ENCODE measurements around the gene CLCN6.

The CLCN6 gene

GRCh38 chr1:11780380-11781147 lies 25.4 kb upstream of the CLCN6 start:
- Histone ChIP-seq H3K27ac (ENCODE audit: low read depth, low read length) (no peak overlapping the region), H3K27me3 (ENCODE audit: control insufficient read depth, insufficient read depth, low read length) (no peaks in the 10 kb centered on the region), H3K36me3 (ENCODE audit: control insufficient read depth, insufficient read depth, low read length) (no peaks in the 10 kb centered on the region), H3K4me3 (ENCODE audit: low read depth, low read length) (no peak overlapping the region), H3K9me3 (ENCODE audit: control insufficient read depth, insufficient read depth, low read length) (no peaks in the 10 kb centered on the region), H3K9ac (ENCODE audit: low read depth, low read length) (no peak overlapping the region), H3K4me1 (ENCODE audit: control insufficient read depth, insufficient read depth, low read length) (peaks cover 11% of the 10 kb centered on the region)

GRCh38 chr1:11781297-11781696 lies 24.7 kb upstream of the CLCN6 start:
- no peak overlapping the region for H3K27ac ChIP-seq (ENCODE audit: low read depth, low read length)
- no peak overlapping the region for H3K9ac ChIP-seq (ENCODE audit: low read depth, low read length)

GRCh38 chr1:11782127-11782708 lies 23.8 kb upstream of the CLCN6 start:
- no peaks in the 10 kb centered on the region for H3K27me3 ChIP-seq (ENCODE audit: control insufficient read depth, insufficient read depth, low read length)
- H3K9ac ChIP-seq (ENCODE audit: low read depth, low read length), result no peak overlapping the region
- no peak overlapping the region for H3K4me3 ChIP-seq (ENCODE audit: low read depth, low read length)
- H3K9me3 ChIP-seq (ENCODE audit: control insufficient read depth, insufficient read depth, low read length), result no peaks in the 10 kb centered on the region
- peaks cover 23% of the 10 kb centered on the region for H3K4me1 ChIP-seq (ENCODE audit: control insufficient read depth, insufficient read depth, low read length)
- no peak overlapping the region for H3K27ac ChIP-seq (ENCODE audit: low read depth, low read length)
- no peaks in the 10 kb centered on the region for H3K36me3 ChIP-seq (ENCODE audit: control insufficient read depth, insufficient read depth, low read length)

More at GRCh38 chr1:11781297-11781696, 24.7 kb upstream of the CLCN6 start:
- Histone ChIP-seq H3K27me3 (ENCODE audit: control insufficient read depth, insufficient read depth, low read length) (no peaks in the 10 kb centered on the region), H3K4me1 (ENCODE audit: control insufficient read depth, insufficient read depth, low read length) (peaks cover 14% of the 10 kb centered on the region), H3K4me3 (ENCODE audit: low read depth, low read length) (no peak overlapping the region), H3K36me3 (ENCODE audit: control insufficient read depth, insufficient read depth, low read length) (no peaks in the 10 kb centered on the region), H3K9me3 (ENCODE audit: control insufficient read depth, insufficient read depth, low read length) (no peaks in the 10 kb centered on the region)

GRCh38 chr1:11783556-11783955 lies 22.4 kb upstream of the CLCN6 start:
- Histone ChIP-seq H3K27ac (ENCODE audit: low read depth, low read length) (no peak overlapping the region), H3K27me3 (ENCODE audit: control insufficient read depth, insufficient read depth, low read length) (no peaks in the 10 kb centered on the region), H3K36me3 (ENCODE audit: control insufficient read depth, insufficient read depth, low read length) (no peaks in the 10 kb centered on the region), H3K4me3 (ENCODE audit: low read depth, low read length) (no peak overlapping the region), H3K9ac (ENCODE audit: low read depth, low read length) (no peak overlapping the region), H3K4me1 (ENCODE audit: control insufficient read depth, insufficient read depth, low read length) (peaks cover 35% of the 10 kb centered on the region), H3K9me3 (ENCODE audit: control insufficient read depth, insufficient read depth, low read length) (no peaks in the 10 kb centered on the region)

- H3K27me3 ChIP-seq (ENCODE audit: control insufficient read depth, insufficient read depth, low read length), result no peaks in the 10 kb centered on the region
- H3K27ac ChIP-seq (ENCODE audit: low read depth, low read length), result peak overlapping the region; percentile 21
- peaks cover 35% of the 10 kb centered on the region for H3K4me1 ChIP-seq (ENCODE audit: control insufficient read depth, insufficient read depth, low read length)
- no peak overlapping the region for H3K4me3 ChIP-seq (ENCODE audit: low read depth, low read length)
- no peaks in the 10 kb centered on the region for H3K36me3 ChIP-seq (ENCODE audit: control insufficient read depth, insufficient read depth, low read length)
- no peak overlapping the region for H3K9ac ChIP-seq (ENCODE audit: low read depth, low read length)
- H3K9me3 ChIP-seq (ENCODE audit: control insufficient read depth, insufficient read depth, low read length), result no peaks in the 10 kb centered on the region
Observed at GRCh38 chr1:11784256-11784992, 21.6 kb upstream of the CLCN6 start.

GRCh38 chr1:11784993-11785769 lies 20.8 kb upstream of the CLCN6 start:
- Histone ChIP-seq H3K36me3 (ENCODE audit: control insufficient read depth, insufficient read depth, low read length) (peaks cover 7% of the 10 kb centered on the region; the same call in 1 of the 2 replicates), H3K27me3 (ENCODE audit: control insufficient read depth, insufficient read depth, low read length) (no peaks in the 10 kb centered on the region), H3K27ac (ENCODE audit: low read depth, low read length) (peak overlapping the region; percentile 21), H3K9me3 (ENCODE audit: control insufficient read depth, insufficient read depth, low read length) (no peaks in the 10 kb centered on the region), H3K4me1 (ENCODE audit: control insufficient read depth, insufficient read depth, low read length) (peaks cover 35% of the 10 kb centered on the region), H3K9ac (ENCODE audit: low read depth, low read length) (no peak overlapping the region), H3K4me3 (ENCODE audit: low read depth, low read length) (no peak overlapping the region)

- Histone ChIP-seq H3K27me3 (ENCODE audit: control insufficient read depth, insufficient read depth, low read length) (no peaks in the 10 kb centered on the region), H3K4me1 (ENCODE audit: control insufficient read depth, insufficient read depth, low read length) (peaks cover 35% of the 10 kb centered on the region), H3K36me3 (ENCODE audit: control insufficient read depth, insufficient read depth, low read length) (peaks cover 17% of the 10 kb centered on the region; the same call in 1 of the 2 replicates), H3K9ac (ENCODE audit: low read depth, low read length) (no peak overlapping the region), H3K9me3 (ENCODE audit: control insufficient read depth, insufficient read depth, low read length) (no peaks in the 10 kb centered on the region), H3K27ac (ENCODE audit: low read depth, low read length) (no peak overlapping the region), H3K4me3 (ENCODE audit: low read depth, low read length) (no peak overlapping the region)
Observed at GRCh38 chr1:11786168-11786567, 19.8 kb upstream of the CLCN6 start.

- peaks cover 27% of the 10 kb centered on the region; the same call in 1 of the 2 replicates for H3K36me3 ChIP-seq (ENCODE audit: control insufficient read depth, insufficient read depth, low read length)
- peak overlapping the region; percentile 88 for H3K27ac ChIP-seq (ENCODE audit: low read depth, low read length)
- H3K4me1 ChIP-seq (ENCODE audit: control insufficient read depth, insufficient read depth, low read length), result peaks cover 35% of the 10 kb centered on the region
- H3K27me3 ChIP-seq (ENCODE audit: control insufficient read depth, insufficient read depth, low read length), result no peaks in the 10 kb centered on the region
- H3K4me3 ChIP-seq (ENCODE audit: low read depth, low read length), result peak overlapping the region; percentile 29; the same call in 1 of the 2 replicates
- peak overlapping the region; percentile 25; the same call in 1 of the 2 replicates for H3K9ac ChIP-seq (ENCODE audit: low read depth, low read length)
- no peaks in the 10 kb centered on the region for H3K9me3 ChIP-seq (ENCODE audit: control insufficient read depth, insufficient read depth, low read length)
Observed at GRCh38 chr1:11787251-11787803, 18.7 kb upstream of the CLCN6 start.

- Histone ChIP-seq H3K4me3 (ENCODE audit: low read depth, low read length) (no peak overlapping the region), H3K27me3 (ENCODE audit: control insufficient read depth, insufficient read depth, low read length) (no peaks in the 10 kb centered on the region), H3K9ac (ENCODE audit: low read depth, low read length) (no peak overlapping the region), H3K27ac (ENCODE audit: low read depth, low read length) (peak overlapping the region; percentile 88), H3K9me3 (ENCODE audit: control insufficient read depth, insufficient read depth, low read length) (no peaks in the 10 kb centered on the region), H3K4me1 (ENCODE audit: control insufficient read depth, insufficient read depth, low read length) (peaks cover 35% of the 10 kb centered on the region), H3K36me3 (ENCODE audit: control insufficient read depth, insufficient read depth, low read length) (peaks cover 27% of the 10 kb centered on the region; the same call in 1 of the 2 replicates)
Observed at GRCh38 chr1:11787804-11788436, 18.1 kb upstream of the CLCN6 start.

- H3K27ac ChIP-seq (ENCODE audit: low read depth, low read length), result no peak overlapping the region
- H3K27me3 ChIP-seq (ENCODE audit: control insufficient read depth, insufficient read depth, low read length), result no peaks in the 10 kb centered on the region
- H3K9me3 ChIP-seq (ENCODE audit: control insufficient read depth, insufficient read depth, low read length), result no peaks in the 10 kb centered on the region
- no peak overlapping the region for H3K4me3 ChIP-seq (ENCODE audit: low read depth, low read length)
- peaks cover 35% of the 10 kb centered on the region for H3K4me1 ChIP-seq (ENCODE audit: control insufficient read depth, insufficient read depth, low read length)
- H3K36me3 ChIP-seq (ENCODE audit: control insufficient read depth, insufficient read depth, low read length), result peaks cover 30% of the 10 kb centered on the region; the same call in 1 of the 2 replicates
- no peak overlapping the region for H3K9ac ChIP-seq (ENCODE audit: low read depth, low read length)
Observed at GRCh38 chr1:11788549-11789053, 17.4 kb upstream of the CLCN6 start.
